ENCODE data around the gene VASN. TPM values are rescaled to one million over a fixed set of nuclear protein-coding genes. Genes with fewer than 3 reads are reported as not detected.
A peak's percentile ranks its signal among the peaks of the same experiment; 100 is the strongest.

Gene VASN
- total and polyA plus RNA-seq, 9 of the 15 experiments (the other 6 are each of a cell fraction or from before 2014, with no cell fraction given): 0.01 to 2.5 (median 0.41) TPM; not detected in 1

- TF ChIP-seq ZNF398 (CRISPR knock-in tag; IDR thresholded peaks at IDR 0.05) (no peak), ELF4 (CRISPR knock-in tag; IDR thresholded peaks at IDR 0.05) (0 out of 2 replicates have a peak, but pooled peaks have one; percentile 19), CXXC5 (CRISPR knock-in tag; IDR thresholded peaks at IDR 0.05) (peak; percentile 68), CHAMP1 (IDR thresholded peaks at IDR 0.05) (no peak), PRPF4 (IDR thresholded peaks at IDR 0.05; ENCODE audit: insufficient read depth, low read depth, low read length, poor library complexity, severe bottlenecking) (no peak), GTF3C2 (IDR thresholded peaks at IDR 0.05; ENCODE audit: borderline replicate concordance, extremely low read depth, insufficient read length) (no peak), MAX (CRISPR knock-in tag; IDR thresholded peaks at IDR 0.05) (peak; percentile 57), FOXK1 (CRISPR knock-in tag; IDR thresholded peaks at IDR 0.05; ENCODE audit: borderline replicate concordance) (no peak), EP400 (IDR thresholded peaks at IDR 0.05) (peak; percentile 50; the same call in 1 of the 2 replicates), ZNF584 (CRISPR knock-in tag; IDR thresholded peaks at IDR 0.05; ENCODE audit: low read depth) (no peak), NFXL1 (CRISPR knock-in tag; IDR thresholded peaks at IDR 0.05) (no peak), POLR2B (IDR thresholded peaks at IDR 0.05; ENCODE audit: low read depth, partially characterized antibody) (peak; percentile 70), ZNF184 (CRISPR knock-in tag; IDR thresholded peaks at IDR 0.05) (peak; percentile 92), DPF2 (IDR thresholded peaks at IDR 0.05) (0 out of 2 replicates have a peak, but pooled peaks have one; percentile 9), ZNF174 (CRISPR knock-in tag; IDR thresholded peaks at IDR 0.05) (no peak), ZNF77 (CRISPR knock-in tag; IDR thresholded peaks at IDR 0.05) (no peak), SIN3A (IDR thresholded peaks at IDR 0.05; ENCODE audit: borderline replicate concordance in 2 of 2, control insufficient read depth in 1 of 2, low read depth in 2 of 2, low read length in 2 of 2) (peak in 1 of 2 experiments; percentile 67; a peak in 1 of 4 replicates), ATF1 (CRISPR knock-in tag; IDR thresholded peaks at IDR 0.05) (peak; percentile 7; the same call in 1 of the 2 replicates), ATF1 (tag; IDR thresholded peaks at IDR 0.05) (0 out of 2 replicates have a peak, but pooled peaks have one; percentile 24), THRAP3 (IDR thresholded peaks at IDR 0.05; ENCODE audit: borderline replicate concordance) (no peak)
These were observed 20.6 kb upstream of the VASN start, which contains the start of gene PAM16 (continued) for GRCh38 chr16:4350787-4351659.

Measured in K562 (cell line).